Measurements from ENCODE around the gene GRIN3B. TPM values are rescaled to one million over a fixed set of nuclear protein-coding genes. Genes with fewer than 3 reads are reported as not detected.

GRIN3B gene
- total RNA-seq, 1 experiment from 2014 or later: 0.11 TPM

- TF ChIP-seq CTCF (conservative IDR thresholded peaks at IDR 0.05): no peak
- TF ChIP-seq EZH2 (IDR thresholded peaks at IDR 0.05; ENCODE audit: low read depth): no peak
- Histone ChIP-seq H3K79me2 (ENCODE audit: low read depth) (no peaks in the 10 kb centered on the region), H3K36me3 (ENCODE audit: low read depth) (no peaks in the 10 kb centered on the region), H3K4me3 (no peak overlapping the region), H3K27me3 (ENCODE audit: insufficient read depth, low read depth) (peaks cover 7% of the 10 kb centered on the region; the same call in 1 of the 2 replicates), H3K27ac (no peak overlapping the region), H3K9me2 (ENCODE audit: insufficient read depth) (no peaks in the 10 kb centered on the region), H3K4me1 (replicated peaks; ENCODE audit: insufficient read depth) (peaks cover 28% of the 10 kb centered on the region), H2AFZ (no peak overlapping the region), H3K4me2 (no peak overlapping the region), H4K20me1 (ENCODE audit: insufficient read depth) (peaks cover 36% of the 10 kb centered on the region), H3K9me3 (ENCODE audit: insufficient read depth, low read depth) (no peaks in the 10 kb centered on the region), H3F3A (ENCODE audit: insufficient read depth, low read depth) (peaks cover 50% of the 10 kb centered on the region; the same call in 1 of the 2 replicates)
- POLR2A ChIA-PET (ENCODE audit: unreplicated experiment): no interaction called here
- intact Hi-C loops (cut with micrococcal nuclease; ENCODE audit: unreplicated experiment): no loop called here
- no TSS peak for BruUV-seq (replicated peaks)
- CTCF ChIA-PET: no interaction called here
- no peak for DNase-seq
These were observed 7.6 kb upstream of the GRIN3B start for GRCh38 chr19:992670-993055.

- Histone ChIP-seq H4K20me1 (ENCODE audit: insufficient read depth) (peaks cover 36% of the 10 kb centered on the region), H3K9me2 (ENCODE audit: insufficient read depth) (no peaks in the 10 kb centered on the region), H3K79me2 (ENCODE audit: low read depth) (no peaks in the 10 kb centered on the region), H3K4me3 (no peak overlapping the region), H3K9me3 (ENCODE audit: insufficient read depth, low read depth) (no peaks in the 10 kb centered on the region), H2AFZ (no peak overlapping the region), H3K27me3 (ENCODE audit: insufficient read depth, low read depth) (peaks cover 14% of the 10 kb centered on the region), H3K36me3 (ENCODE audit: low read depth) (no peaks in the 10 kb centered on the region), H3K4me2 (no peak overlapping the region), H3K4me1 (replicated peaks; ENCODE audit: insufficient read depth) (peaks cover 28% of the 10 kb centered on the region), H3F3A (ENCODE audit: insufficient read depth, low read depth) (peaks cover 56% of the 10 kb centered on the region; the same call in 1 of the 2 replicates), H3K27ac (no peak overlapping the region)
- BruUV-seq (replicated peaks): no TSS peak
- POLR2A ChIA-PET (ENCODE audit: unreplicated experiment): no interaction called here
- intact Hi-C loops (cut with micrococcal nuclease; ENCODE audit: unreplicated experiment): no loop called here
- no peak for TF ChIP-seq CTCF (conservative IDR thresholded peaks at IDR 0.05)
- TF ChIP-seq EZH2 (IDR thresholded peaks at IDR 0.05; ENCODE audit: low read depth): no peak
- CTCF ChIA-PET: no interaction called here
- no peak for DNase-seq
These were observed 6.8 kb upstream of the GRIN3B start for GRCh38 chr19:993361-993830.

GRCh38 chr19:993831-994393 is 6.3 kb upstream of the GRIN3B start:
- no peaks in the 10 kb centered on the region for H3K36me3 ChIP-seq (ENCODE audit: low read depth)
- peaks cover 59% of the 10 kb centered on the region; the same call in 1 of the 2 replicates for H3F3A ChIP-seq (ENCODE audit: insufficient read depth, low read depth)
- H4K20me1 ChIP-seq (ENCODE audit: insufficient read depth): peaks cover 36% of the 10 kb centered on the region
- no peak overlapping the region for H2AFZ ChIP-seq
- DNase-seq: no peak
- H3K4me2 ChIP-seq: no peak overlapping the region
- no peak overlapping the region for H3K4me3 ChIP-seq
- peaks cover 28% of the 10 kb centered on the region for H3K4me1 ChIP-seq (replicated peaks; ENCODE audit: insufficient read depth)
- TF ChIP-seq CTCF (conservative IDR thresholded peaks at IDR 0.05): no peak
- no peak for TF ChIP-seq EZH2 (IDR thresholded peaks at IDR 0.05; ENCODE audit: low read depth)
- ChIA-PET CTCF (no interaction called here), POLR2A (ENCODE audit: unreplicated experiment) (no interaction called here)
- no peaks in the 10 kb centered on the region for H3K9me3 ChIP-seq (ENCODE audit: insufficient read depth, low read depth)
- no peaks in the 10 kb centered on the region for H3K9me2 ChIP-seq (ENCODE audit: insufficient read depth)
- BruUV-seq (replicated peaks): no TSS peak
- H3K79me2 ChIP-seq (ENCODE audit: low read depth): no peaks in the 10 kb centered on the region
- H3K27ac ChIP-seq: no peak overlapping the region
- peaks cover 17% of the 10 kb centered on the region for H3K27me3 ChIP-seq (ENCODE audit: insufficient read depth, low read depth)
- intact Hi-C loops (cut with micrococcal nuclease; ENCODE audit: unreplicated experiment): no loop called here

Measured in PC-9 (cell line).